Hindlimb muscle (tissue), 1 donor: ENCODE results near the gene ADO. TPM values are rescaled to one million over a fixed set of nuclear protein-coding genes. Genes with fewer than 3 reads are reported as not detected.

Source experiments
- DNase-seq: peaks from one replicate; pipeline ENCODE4 v3.0.0-alpha.2; 2013
- polyA plus RNA-seq: library from polyadenylated mRNA; unstranded; fragments of 120-200 nt; gene quantifications from one replicate; pipeline ENCODE4 v1.2.1, GENCODE V29; 2013; ENCODE audit not compliant: insufficient read length

Gene ADO
- polyA plus RNA-seq, 1 donor: 13.3 TPM

DNA sequence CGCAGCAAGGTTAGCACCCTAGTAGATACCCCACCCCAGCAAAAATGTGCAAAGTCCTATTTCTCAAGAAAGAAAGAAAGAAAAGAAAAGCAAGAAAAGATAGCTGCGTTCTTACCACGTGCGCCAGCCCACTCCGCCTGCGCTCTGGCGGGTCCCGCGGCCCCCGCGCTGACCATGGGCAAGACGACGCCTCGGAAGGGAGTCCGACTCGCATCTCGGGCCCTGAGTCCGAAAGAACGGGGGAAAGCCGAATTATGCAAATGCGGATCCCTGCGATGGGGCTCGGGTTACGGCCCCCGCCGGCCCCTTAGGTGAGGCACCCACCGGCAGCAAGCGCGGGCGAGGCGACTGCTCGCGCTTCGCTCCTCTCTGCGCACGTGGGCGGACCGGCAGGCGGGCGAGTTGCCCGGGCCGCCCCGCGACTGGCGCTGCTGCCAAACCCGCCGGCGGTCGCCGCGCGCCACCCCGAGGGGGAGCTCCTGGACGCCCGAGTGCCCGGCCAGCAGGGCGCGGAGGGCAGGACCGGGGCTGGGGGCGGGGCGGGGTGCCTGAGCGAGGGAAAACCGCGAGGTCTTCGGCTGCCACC, 14.0 kb downstream of the ADO start:
- peak; percentile 18 for DNase-seq

DNA sequence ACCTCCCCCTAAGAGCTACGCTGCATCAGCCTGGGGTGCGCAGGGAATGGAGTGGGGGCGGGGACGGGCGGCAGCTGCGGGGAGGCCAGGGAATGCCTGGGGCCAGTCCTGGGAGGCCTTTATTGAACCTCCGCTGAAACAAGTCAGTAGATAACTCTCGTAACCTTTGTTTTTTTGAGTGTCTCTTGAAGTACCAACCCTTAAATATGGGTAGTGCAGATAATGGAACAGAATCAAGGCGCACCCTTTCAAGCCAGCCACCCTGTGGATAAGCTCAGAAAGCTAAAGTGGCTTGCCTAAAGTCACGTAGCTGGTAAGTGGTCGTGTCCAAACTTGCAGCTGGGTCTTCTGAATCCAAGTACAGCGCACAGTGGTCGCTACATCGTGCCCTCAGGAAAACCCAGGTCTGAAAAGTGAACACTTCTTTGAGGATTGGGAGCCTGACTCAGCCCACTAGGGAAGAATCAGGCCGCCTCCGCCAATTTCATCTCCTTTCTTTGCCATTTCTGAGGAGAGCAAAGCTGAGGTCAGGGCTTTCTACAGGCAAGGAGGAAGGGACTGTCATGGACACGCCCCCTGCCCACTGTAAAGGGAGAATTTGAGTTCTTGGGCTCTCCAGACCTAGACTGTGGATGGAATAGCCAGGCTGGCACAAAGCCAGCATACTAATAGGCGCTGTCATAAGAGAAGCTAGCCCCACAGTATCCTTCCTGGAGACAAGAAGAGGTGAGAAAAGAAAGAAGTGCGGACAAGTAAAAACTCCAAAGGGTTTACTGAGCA, 14.8 kb downstream of the ADO start:
- DNase-seq: peak; percentile 10

- DNase-seq: no peak
Observed at GRCh38 chr10:62820586-62820985, 16.1 kb downstream of the ADO start.

DNA sequence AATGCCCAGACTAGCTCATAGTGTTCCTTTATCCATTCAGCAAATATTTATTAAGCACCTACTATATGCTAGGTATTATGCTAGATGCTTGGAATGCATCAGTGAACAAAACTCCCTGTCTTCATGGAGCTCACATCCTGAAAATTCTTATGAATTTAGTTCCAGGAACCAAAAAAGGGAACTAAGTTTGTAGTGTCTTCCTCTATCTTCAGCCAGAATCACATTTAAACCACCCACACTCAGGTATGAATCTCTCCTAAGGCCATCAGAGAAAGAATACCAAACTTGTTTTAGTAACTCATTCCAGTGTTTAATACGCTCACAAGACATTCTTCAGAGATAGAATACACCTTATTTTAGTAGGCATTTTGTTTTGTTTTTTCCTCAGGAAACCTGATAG, 21.8 kb downstream of the ADO start:
- no peak for DNase-seq

- no peak for DNase-seq
Observed at GRCh38 chr10:62829622-62830021, 25.1 kb downstream of the ADO start.

- no peak for DNase-seq
Observed at GRCh38 chr10:62830679-62831078, 26.2 kb downstream of the ADO start.

GRCh38 chr10:62831346-62831745, 26.8 kb downstream of the ADO start:
- no peak for DNase-seq

DNA sequence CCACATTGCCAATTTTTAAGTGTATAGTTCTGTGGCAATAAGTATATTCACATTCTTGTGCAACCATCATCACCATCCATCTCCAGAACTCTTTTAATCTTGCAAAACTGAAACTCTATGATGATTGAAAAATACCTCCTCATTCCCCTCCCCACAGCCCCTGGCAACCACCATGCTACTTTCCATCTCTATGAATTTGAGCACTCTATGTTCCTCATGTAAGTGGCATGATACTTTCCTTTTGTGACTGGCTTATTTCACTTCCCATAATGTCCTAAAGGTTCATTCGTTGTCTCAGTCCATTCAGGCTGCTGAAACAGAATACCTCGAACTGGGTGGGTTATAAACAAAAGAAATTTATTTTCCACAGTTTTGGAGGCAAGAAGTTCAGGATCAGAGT, 35.1 kb downstream of the ADO start:
- no peak for DNase-seq

DNA sequence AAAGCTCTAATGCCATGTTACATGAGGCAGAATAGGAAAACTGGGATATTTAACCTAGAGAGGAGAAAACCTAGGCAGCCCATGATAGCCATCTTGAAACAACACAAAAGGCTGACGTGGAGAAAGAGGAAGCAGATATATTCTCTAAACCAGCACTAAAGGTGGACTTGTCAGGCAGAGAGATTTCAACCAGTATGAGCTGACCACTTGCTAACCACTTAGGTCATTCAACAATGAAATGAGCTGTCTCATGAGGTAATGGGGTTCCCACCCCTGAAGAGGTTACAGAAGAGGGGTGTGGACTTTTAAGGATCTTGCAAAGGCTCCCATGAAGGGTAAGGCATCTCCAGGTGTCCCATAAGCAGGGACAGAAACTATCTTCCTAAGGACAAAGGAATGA, 38.5 kb downstream of the ADO start:
- no peak for DNase-seq

GRCh38 chr10:62843600-62843999, 39.1 kb downstream of the ADO start:
- no peak for DNase-seq

GRCh38 chr10:62844280-62845011, 39.9 kb downstream of the ADO start:
- DNase-seq: no peak

DNA sequence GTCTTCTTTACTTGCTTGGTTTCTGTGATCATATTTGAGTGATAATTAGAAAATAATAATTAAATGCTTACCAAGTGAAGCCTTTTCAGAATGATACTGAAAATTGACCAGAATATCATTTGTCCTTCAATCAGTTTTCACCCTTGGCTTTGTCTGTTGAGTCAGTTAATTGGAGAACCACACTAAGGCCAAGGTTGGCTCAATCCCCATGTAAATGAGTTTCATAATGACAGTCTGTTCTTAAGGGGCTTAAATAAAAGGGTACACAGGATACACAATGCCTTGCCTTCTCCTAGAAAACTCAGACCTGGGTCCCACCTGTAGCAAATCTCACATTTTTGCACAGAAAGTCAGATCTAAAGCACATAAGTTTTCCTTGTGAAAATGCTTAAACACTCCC, 42.9 kb downstream of the ADO start:
- DNase-seq: no peak

- no peak for DNase-seq
Observed at GRCh38 chr10:62850646-62851045, 46.1 kb downstream of the ADO start.

- DNase-seq: no peak
Observed at GRCh38 chr10:62851442-62851841, 46.9 kb downstream of the ADO start.

DNA sequence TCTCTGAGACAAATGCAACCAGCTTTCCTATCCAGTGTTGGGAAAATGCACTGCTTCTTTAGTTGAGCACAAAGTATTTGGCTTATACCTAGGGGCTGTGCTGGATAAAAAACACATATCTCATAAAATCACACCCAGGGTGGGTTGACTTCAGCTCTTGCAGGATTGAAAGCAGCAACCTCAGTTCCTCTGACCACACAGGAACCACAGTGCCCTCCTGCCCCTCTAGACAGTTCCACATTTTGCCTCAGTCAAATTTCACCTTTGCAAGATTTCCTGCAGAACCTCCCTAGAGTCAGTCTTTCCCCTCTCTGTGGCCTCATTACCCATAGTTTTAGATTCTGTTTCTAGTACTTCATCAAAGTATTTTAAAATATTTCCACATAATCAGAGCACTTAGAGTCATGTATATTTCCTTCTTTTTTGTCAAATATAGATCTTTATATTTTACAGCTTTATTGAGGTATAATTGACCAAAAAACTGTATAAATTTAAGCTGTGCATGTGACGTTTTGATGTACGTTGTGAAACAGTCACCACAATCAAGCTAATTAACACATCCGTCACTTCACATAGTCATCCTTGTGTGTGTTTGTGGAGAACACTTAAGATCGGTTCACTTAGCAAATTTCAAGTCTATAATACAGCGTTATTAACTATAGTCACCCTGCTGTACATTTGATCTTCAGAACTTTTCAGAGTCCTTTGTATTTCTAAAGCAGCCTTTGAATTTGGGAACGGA, 48.6 kb downstream of the ADO start:
- no peak for DNase-seq

DNA sequence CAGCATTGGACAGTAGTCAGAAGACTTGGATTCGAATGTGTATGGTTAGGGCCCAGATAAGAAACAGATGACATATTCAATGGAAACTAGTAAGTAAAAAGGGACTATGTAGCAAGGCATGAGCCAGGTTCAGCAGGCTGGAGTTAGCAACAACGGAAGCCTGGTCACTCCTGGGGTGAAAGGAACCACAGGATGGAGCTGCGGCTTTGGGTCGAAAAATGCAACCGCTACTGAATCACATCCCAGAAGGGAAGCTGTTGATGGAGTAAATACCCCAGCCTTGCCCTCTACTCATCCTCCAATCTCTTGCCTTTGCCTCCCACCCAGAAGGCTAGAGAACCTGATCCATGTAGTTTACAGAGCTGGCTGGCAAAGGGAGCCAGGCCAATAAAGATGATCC, 49.2 kb downstream of the ADO start:
- no peak for DNase-seq

GRCh38 chr10:62856021-62856420, 51.5 kb downstream of the ADO start:
- no peak for DNase-seq

Other genes starting within 250 kb of the ADO start
- gene EGR2, start 11.6 kb downstream of the ADO start, polyA plus RNA-seq: 2.6 TPM